Right renal pelvis (tissue), 4 donors: Measurements from ENCODE around the gene C1orf216. TPM values are rescaled to one million over a fixed set of nuclear protein-coding genes. Genes with fewer than 3 reads are reported as not detected.
"Not testable (repeated sequence)": the region's sequence is repeated elsewhere in the genome, so short reads cannot be mapped to it uniquely, and the experiment has no call there.

Experiments
- DNase-seq, 4 donors: peaks; one replicate each; pipeline ENCODE4 v3.0.0-alpha.2; 2013; ENCODE audit warnings: low read depth in 4 of 4, low spot score in 3 of 4, missing footprints in 1 of 4
- polyA plus RNA-seq, 4 donors: library from polyadenylated mRNA; unstranded; fragments of 120-200 nt; gene quantifications; one replicate each; pipeline ENCODE4 v1.2.1, GENCODE V29; 2013; ENCODE audit not compliant: insufficient read length in 4 of 4

C1orf216 gene
- polyA plus RNA-seq: 1 to 10 TPM; 8.3 to 9.8 (median 8.7) TPM

- no peak for DNase-seq
These were observed at the start of gene C1orf216 for GRCh38 chr1:35718492-35719336. TSS of gene C1orf216 (minus strand) at chr1:35718884. CDS start at chr1:35716321, 2,563 bp downstream.

- DNase-seq: no peak
These were observed 45.6 kb upstream of the C1orf216 start for GRCh38 chr1:35764283-35764682.

- no peak for DNase-seq
These were observed 44.5 kb upstream of the C1orf216 start for GRCh38 chr1:35763201-35763600.

- no peak for DNase-seq
These were observed 43.5 kb upstream of the C1orf216 start for GRCh38 chr1:35762141-35762540.

- DNase-seq: no peak
These were observed 37.4 kb upstream of the C1orf216 start for GRCh38 chr1:35756064-35756463.

GRCh38 chr1:35753626-35754260 lies 35.1 kb upstream of the C1orf216 start:
- no peak for DNase-seq

- no peak for DNase-seq
These were observed 29.6 kb upstream of the C1orf216 start for GRCh38 chr1:35748326-35748725.

- DNase-seq: no peak
These were observed 26.5 kb upstream of the C1orf216 start for GRCh38 chr1:35745124-35745730.

- DNase-seq: no peak
These were observed 18.4 kb upstream of the C1orf216 start for GRCh38 chr1:35737120-35737519.

- DNase-seq: no peak
These were observed 8.9 kb upstream of the C1orf216 start for GRCh38 chr1:35727434-35728040.

GRCh38 chr1:35726450-35727433 lies 8.1 kb upstream of the C1orf216 start:
- DNase-seq: peak in 1 of 4 donors; percentile 45

GRCh38 chr1:35725596-35725995 lies 6.9 kb upstream of the C1orf216 start:
- DNase-seq: no peak

GRCh38 chr1:35717911-35718476 lies 690 bp downstream of the C1orf216 start:
- DNase-seq: no peak

GRCh38 chr1:35715568-35716002 lies 3.1 kb downstream of the C1orf216 start:
- peak in 1 of 4 donors; percentile 45 for DNase-seq

- no peak for DNase-seq
These were observed 3.6 kb downstream of the C1orf216 start for GRCh38 chr1:35714921-35715567.

- DNase-seq: not testable (repeated sequence)
These were observed 7.6 kb downstream of the C1orf216 start for GRCh38 chr1:35711098-35711497.

GRCh38 chr1:35708952-35709351 lies 9.7 kb downstream of the C1orf216 start:
- no peak for DNase-seq

- DNase-seq: no peak
These were observed 10.2 kb downstream of the C1orf216 start for GRCh38 chr1:35708441-35708921.
